PFSK-1 (cell line): ENCODE measurements around the gene KDM4B.

Source experiments
- TAF1 ChIP-seq: IDR thresholded peaks from 2 replicates; pipeline ENCODE4 v1.6.1; 2012; ENCODE audit warnings: low read length, control low read depth, borderline replicate concordance; ENCODE audit not compliant: insufficient read depth
- TF ChIP-seq, protein P1 (sequence below), 2 experiments: IDR thresholded peaks; 2 replicates each; pipeline versions ENCODE4 v1.6.1 to v1.8.0; 2011 to 2012; ENCODE audit warnings: low read depth in 2 of 2, low read length in 2 of 2, control low read depth in 1 of 2, inconsistent platforms in 1 of 2, mild to moderate bottlenecking in 1 of 2, moderate library complexity in 1 of 2; ENCODE audit not compliant: insufficient read depth in 1 of 2

DNA sequence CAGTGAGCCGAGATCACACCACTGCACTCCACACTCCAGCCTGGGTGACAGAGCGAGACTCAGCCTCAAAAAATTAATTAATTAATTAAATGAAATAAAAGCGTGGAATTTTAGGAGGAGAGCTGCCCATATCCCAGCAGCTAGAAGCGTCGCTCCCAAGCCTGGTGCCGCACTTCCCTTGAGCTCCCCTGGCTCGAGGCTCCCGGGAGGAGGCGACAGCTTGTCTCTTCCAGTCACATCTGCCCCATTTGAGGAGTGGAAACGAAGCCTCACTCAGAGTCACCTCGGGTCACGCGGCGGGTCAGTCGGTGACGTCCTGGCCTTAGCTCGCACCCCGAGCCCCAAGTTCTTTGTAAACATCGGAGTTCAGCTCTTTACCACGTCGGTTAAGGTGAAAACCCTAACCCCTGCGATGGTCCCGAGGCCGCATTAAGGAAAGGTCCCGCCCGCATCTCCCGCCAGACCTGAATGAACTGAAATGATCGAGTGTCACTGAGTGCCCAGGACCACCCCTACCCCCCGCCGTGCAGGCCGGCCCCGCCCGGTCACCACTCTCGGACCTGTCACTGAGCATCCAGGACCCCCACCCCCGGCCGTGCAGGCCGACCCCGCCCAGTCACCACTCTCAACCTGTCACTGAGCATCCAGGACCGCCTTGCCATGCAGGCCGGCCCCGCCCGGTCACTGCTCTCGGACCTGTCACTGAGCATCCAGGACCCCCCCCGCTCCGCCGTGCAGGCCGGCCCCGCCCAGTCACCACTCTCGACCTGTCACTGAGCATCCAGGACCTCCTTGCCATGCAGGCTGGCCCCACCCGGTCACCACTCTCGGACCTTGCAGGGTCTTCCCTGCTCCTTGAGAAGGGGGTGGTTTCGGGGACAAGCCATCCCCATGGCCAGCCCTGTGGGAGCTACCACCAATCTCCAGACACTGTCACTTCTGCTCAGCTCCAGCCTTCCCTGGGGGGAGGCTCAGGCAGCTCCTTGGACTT, 176.9 kb downstream of the KDM4B start:
- no peak for TF ChIP-seq TAF1
- TF ChIP-seq, protein P1, sequence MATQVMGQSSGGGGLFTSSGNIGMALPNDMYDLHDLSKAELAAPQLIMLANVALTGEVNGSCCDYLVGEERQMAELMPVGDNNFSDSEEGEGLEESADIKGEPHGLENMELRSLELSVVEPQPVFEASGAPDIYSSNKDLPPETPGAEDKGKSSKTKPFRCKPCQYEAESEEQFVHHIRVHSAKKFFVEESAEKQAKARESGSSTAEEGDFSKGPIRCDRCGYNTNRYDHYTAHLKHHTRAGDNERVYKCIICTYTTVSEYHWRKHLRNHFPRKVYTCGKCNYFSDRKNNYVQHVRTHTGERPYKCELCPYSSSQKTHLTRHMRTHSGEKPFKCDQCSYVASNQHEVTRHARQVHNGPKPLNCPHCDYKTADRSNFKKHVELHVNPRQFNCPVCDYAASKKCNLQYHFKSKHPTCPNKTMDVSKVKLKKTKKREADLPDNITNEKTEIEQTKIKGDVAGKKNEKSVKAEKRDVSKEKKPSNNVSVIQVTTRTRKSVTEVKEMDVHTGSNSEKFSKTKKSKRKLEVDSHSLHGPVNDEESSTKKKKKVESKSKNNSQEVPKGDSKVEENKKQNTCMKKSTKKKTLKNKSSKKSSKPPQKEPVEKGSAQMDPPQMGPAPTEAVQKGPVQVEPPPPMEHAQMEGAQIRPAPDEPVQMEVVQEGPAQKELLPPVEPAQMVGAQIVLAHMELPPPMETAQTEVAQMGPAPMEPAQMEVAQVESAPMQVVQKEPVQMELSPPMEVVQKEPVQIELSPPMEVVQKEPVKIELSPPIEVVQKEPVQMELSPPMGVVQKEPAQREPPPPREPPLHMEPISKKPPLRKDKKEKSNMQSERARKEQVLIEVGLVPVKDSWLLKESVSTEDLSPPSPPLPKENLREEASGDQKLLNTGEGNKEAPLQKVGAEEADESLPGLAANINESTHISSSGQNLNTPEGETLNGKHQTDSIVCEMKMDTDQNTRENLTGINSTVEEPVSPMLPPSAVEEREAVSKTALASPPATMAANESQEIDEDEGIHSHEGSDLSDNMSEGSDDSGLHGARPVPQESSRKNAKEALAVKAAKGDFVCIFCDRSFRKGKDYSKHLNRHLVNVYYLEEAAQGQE (IDR thresholded peaks at IDR 0.05; ENCODE audit: insufficient read depth in 1 of 2, low read depth in 2 of 2, low read length in 2 of 2), result no peak
